ENCODE results near the gene VGLL4. TPM values are rescaled to one million over a fixed set of nuclear protein-coding genes. Genes with fewer than 3 reads are reported as not detected.

Gene VGLL4
- total RNA-seq, 4 donors from 2014 or later, result 41.3 to 54.7 (median 49.5) TPM

GRCh38 chr3:11545186-11545851 is 98.4 kb downstream of the VGLL4 start:
- DNase-seq (ENCODE audit: low spot score) (no peak), ATAC-seq (ENCODE audit: low FRiP score) (no peak)

GRCh38 chr3:11544412-11545181 is 99.1 kb downstream of the VGLL4 start:
- DNase-seq (ENCODE audit: low spot score) (no peak), ATAC-seq (ENCODE audit: low FRiP score) (peak; percentile 15)
- no peak for TF ChIP-seq CTCF (IDR thresholded peaks at IDR 0.05)

More at GRCh38 chr3:11545186-11545851, 98.4 kb downstream of the VGLL4 start:
- TF ChIP-seq CTCF (IDR thresholded peaks at IDR 0.05), result no peak

GRCh38 chr3:11543948-11544387 is 99.7 kb downstream of the VGLL4 start:
- TF ChIP-seq CTCF (IDR thresholded peaks at IDR 0.05), result no peak
- DNase-seq (ENCODE audit: low spot score), result no peak
- no peak for ATAC-seq (ENCODE audit: low FRiP score)

GRCh38 chr3:11543141-11543947 is 100.4 kb downstream of the VGLL4 start:
- no peak for TF ChIP-seq CTCF (IDR thresholded peaks at IDR 0.05)
- DNase-seq (ENCODE audit: low spot score), result no peak
- ATAC-seq (ENCODE audit: low FRiP score), result no peak

GRCh38 chr3:11542551-11542950 is 101.2 kb downstream of the VGLL4 start:
- DNase-seq (ENCODE audit: low spot score), result no peak
- TF ChIP-seq CTCF (IDR thresholded peaks at IDR 0.05), result no peak
- no peak for ATAC-seq (ENCODE audit: low FRiP score)

GRCh38 chr3:11541321-11542303 is 102.1 kb downstream of the VGLL4 start:
- peak; percentile 12 for ATAC-seq (ENCODE audit: low FRiP score)
- TF ChIP-seq CTCF (IDR thresholded peaks at IDR 0.05), result no peak
- no peak for DNase-seq (ENCODE audit: low spot score)

Data from omental fat pad (tissue), 4 donors.